OCI-LY1 (cell line): ENCODE results near the gene CTNNA3.
A peak's percentile ranks its signal among the peaks of the same experiment; 100 is the strongest.

Source experiments
- H2AFZ ChIP-seq: fragments of 200-600 bp; sonication (generic), shearing (Covaris generic); 2 replicates; pipeline ENCODE4 v1.6.0; 2014; ENCODE audit warnings: antibody characterized with exemption, mild to moderate bottlenecking, low read length
- H3F3A ChIP-seq: fragments of 200-600 bp; sonication (generic), shearing (Covaris generic); 2 replicates; pipeline ENCODE4 v1.6.0; 2014; ENCODE audit warnings: mild to moderate bottlenecking, antibody characterized with exemption, low read length, moderate library complexity; ENCODE audit not compliant: insufficient read depth
- H3K27ac ChIP-seq: fragments of 200-600 bp; sonication (generic); 2 replicates; pipeline ENCODE4 v1.5.1; 2014; ENCODE audit warnings: low read length, mixed run types, mild to moderate bottlenecking, low read depth; ENCODE audit not compliant: poor library complexity, severe bottlenecking
- H3K27me3 ChIP-seq: fragments of 200-600 bp; sonication (generic); 2 replicates; pipeline ENCODE4 v1.6.0; 2014; ENCODE audit warnings: antibody characterized with exemption, mild to moderate bottlenecking, low read length, moderate library complexity; ENCODE audit not compliant: insufficient read depth
- H3K36me3 ChIP-seq: fragments of 200-600 bp; sonication (generic); 2 replicates; pipeline ENCODE4 v1.6.1; 2014; ENCODE audit warnings: mild to moderate bottlenecking, antibody characterized with exemption, low read length, moderate library complexity, mixed read lengths; ENCODE audit not compliant: insufficient read depth
- H3K4me1 ChIP-seq: fragments of 200-600 bp; sonication (generic); 2 replicates; pipeline ENCODE4 v1.5.1; 2014; ENCODE audit warnings: mild to moderate bottlenecking, low read length, moderate library complexity; ENCODE audit not compliant: insufficient read depth, severe bottlenecking
- H3K4me2 ChIP-seq: fragments of 200-600 bp; sonication (generic), shearing (Covaris generic); 2 replicates; pipeline ENCODE4 v1.6.1; 2014; ENCODE audit warnings: low read length
- H3K4me3 ChIP-seq: fragments of 200-600 bp; sonication (generic); 2 replicates; pipeline ENCODE4 v1.5.1; 2014; ENCODE audit warnings: low read length, low read depth, mild to moderate bottlenecking, mixed read lengths; ENCODE audit not compliant: poor library complexity, severe bottlenecking
- H3K79me2 ChIP-seq: fragments of 200-600 bp; shearing (Covaris generic); 2 replicates; pipeline ENCODE4 v1.6.1; 2016; ENCODE audit warnings: mixed run types, low read length, mixed read lengths; ENCODE audit not compliant: insufficient read depth
- H3K9ac ChIP-seq: fragments of 200-600 bp; sonication (generic), shearing (Covaris generic); 2 replicates; pipeline ENCODE4 v1.6.1; 2014; ENCODE audit warnings: mild to moderate bottlenecking, low read length, mixed read lengths
- H3K9me2 ChIP-seq: fragments of 200-600 bp; sonication (generic), shearing (Covaris generic); 2 replicates; pipeline ENCODE4 v1.6.1; 2014; ENCODE audit warnings: low read depth, mild to moderate bottlenecking, low read length, mixed read lengths
- H3K9me3 ChIP-seq: fragments of 200-600 bp; shearing (Covaris generic); 2 replicates; pipeline ENCODE4 v1.6.1; 2014; ENCODE audit warnings: low read length, mixed read lengths
- H4K20me1 ChIP-seq: fragments of 200-600 bp; sonication (generic), shearing (Covaris generic); 2 replicates; pipeline ENCODE4 v1.6.0; 2016; ENCODE audit warnings: mild to moderate bottlenecking, low read length; ENCODE audit not compliant: insufficient read depth
- CTCF ChIP-seq: fragments of 200-600 bp; sonication (generic), shearing (Covaris generic); IDR thresholded peaks from 2 replicates; pipeline ENCODE4 v1.5.1; 2017; ENCODE audit warnings: mild to moderate bottlenecking, antibody characterized with exemption, low read length, moderate library complexity, mixed read lengths
- EZH2 ChIP-seq: fragments of 200-600 bp; sonication (generic), shearing (Covaris generic); IDR thresholded peaks from 2 replicates; pipeline ENCODE4 v1.8.0; 2017; ENCODE audit warnings: borderline replicate concordance, mixed run types, mild to moderate bottlenecking, antibody characterized with exemption, low read length, moderate library complexity, mixed read lengths

Gene CTNNA3

GRCh38 chr10:65898055-65898454 is 1797.9 kb downstream of the CTNNA3 start:
- Histone ChIP-seq H3K27me3 (no peaks in the 10 kb centered on the region), H3K79me2 (no peaks in the 10 kb centered on the region), H3K4me3 (no peak overlapping the region), H3K27ac (no peak overlapping the region), H3F3A (no peaks in the 10 kb centered on the region), H3K4me1 (peaks cover 24% of the 10 kb centered on the region), H3K4me2 (no peak overlapping the region), H3K36me3 (no peaks in the 10 kb centered on the region), H2AFZ (no peak overlapping the region), H3K9me2 (no peaks in the 10 kb centered on the region), H3K9me3 (no peaks in the 10 kb centered on the region), H3K9ac (no peak overlapping the region), H4K20me1 (no peaks in the 10 kb centered on the region)
- TF ChIP-seq EZH2 = no peak
- no peak for TF ChIP-seq CTCF

- Histone ChIP-seq H3K4me1 (peaks cover 41% of the 10 kb centered on the region), H3K27ac (no peak overlapping the region), H3K9me3 (no peaks in the 10 kb centered on the region), H2AFZ (no peak overlapping the region), H3K4me2 (no peak overlapping the region), H3K4me3 (no peak overlapping the region), H3F3A (no peaks in the 10 kb centered on the region), H3K9ac (no peak overlapping the region), H3K36me3 (no peaks in the 10 kb centered on the region), H3K79me2 (no peaks in the 10 kb centered on the region), H3K27me3 (no peaks in the 10 kb centered on the region), H4K20me1 (no peaks in the 10 kb centered on the region), H3K9me2 (no peaks in the 10 kb centered on the region)
- TF ChIP-seq CTCF (no peak), EZH2 (no peak)
These were observed 1801.0 kb downstream of the CTNNA3 start for GRCh38 chr10:65894961-65895360.

- H2AFZ ChIP-seq = 0 out of 2 replicates have a peak overlapping the region, but pooled peaks have one; percentile 45
- TF ChIP-seq EZH2 = no peak
- no peak for TF ChIP-seq CTCF
- no peak overlapping the region for H3K27ac ChIP-seq
- H3K9me2 ChIP-seq = no peaks in the 10 kb centered on the region
- H3K9me3 ChIP-seq = no peaks in the 10 kb centered on the region
- no peaks in the 10 kb centered on the region for H3K79me2 ChIP-seq
- H3K9ac ChIP-seq = no peak overlapping the region
- no peaks in the 10 kb centered on the region for H3K27me3 ChIP-seq
- H3K36me3 ChIP-seq = no peaks in the 10 kb centered on the region
- no peaks in the 10 kb centered on the region for H4K20me1 ChIP-seq
- no peaks in the 10 kb centered on the region for H3F3A ChIP-seq
- no peak overlapping the region for H3K4me2 ChIP-seq
- H3K4me3 ChIP-seq = no peak overlapping the region
- H3K4me1 ChIP-seq = peaks cover 41% of the 10 kb centered on the region
These were observed 1801.6 kb downstream of the CTNNA3 start for GRCh38 chr10:65894379-65894778.
